H9 (cell line): Measurements from ENCODE around the gene RNF225. TPM values are rescaled to one million over a fixed set of nuclear protein-coding genes. Genes with fewer than 3 reads are reported as not detected.

Experiments used
- DNase-seq: peaks from one replicate; pipeline ENCODE4 v3.0.0-alpha.2; 2017
- H2AFZ ChIP-seq: one replicate; pipeline ENCODE4 v1.6.1; 2013; ENCODE audit warnings: mild to moderate bottlenecking, low read length, control low read depth, moderate library complexity
- H2AK5ac ChIP-seq: 2 replicates; pipeline ENCODE4 v1.6.1; 2013; ENCODE audit warnings: low read length, control low read depth, mixed read lengths; ENCODE audit not compliant: insufficient read length
- H2BK120ac ChIP-seq: one replicate; pipeline ENCODE4 v1.6.1; 2013; ENCODE audit warnings: low read depth, mild to moderate bottlenecking, low read length, control low read depth, inconsistent platforms; ENCODE audit not compliant: poor library complexity, severe bottlenecking
- H2BK12ac ChIP-seq: 2 replicates; pipeline ENCODE4 v1.6.1; 2013; ENCODE audit warnings: low read length, control low read depth, mixed read lengths, low read depth; ENCODE audit not compliant: insufficient read length
- H2BK15ac ChIP-seq: 2 replicates; pipeline ENCODE4 v1.6.1; 2013; ENCODE audit warnings: low read depth, low read length, control low read depth
- H2BK20ac ChIP-seq: one replicate; pipeline ENCODE4 v1.6.1; 2013; ENCODE audit warnings: low read depth, mild to moderate bottlenecking, low read length, control low read depth, inconsistent platforms; ENCODE audit not compliant: poor library complexity, severe bottlenecking
- H2BK5ac ChIP-seq: 2 replicates; pipeline ENCODE4 v1.6.1; 2013; ENCODE audit warnings: low read length, control low read depth, mixed read lengths; ENCODE audit not compliant: insufficient read length
- H3K14ac ChIP-seq: 2 replicates; pipeline ENCODE4 v1.6.1; 2013; ENCODE audit warnings: low read length, control low read depth; ENCODE audit not compliant: insufficient read depth
- H3K18ac ChIP-seq: 2 replicates; pipeline ENCODE4 v1.6.1; 2013; ENCODE audit warnings: low read depth, mild to moderate bottlenecking, mixed read lengths, low read length, control low read depth; ENCODE audit not compliant: insufficient read length
- H3K23ac ChIP-seq: 2 replicates; pipeline ENCODE4 v1.6.1; 2013; ENCODE audit warnings: low read length, control low read depth, mixed read lengths, low read depth; ENCODE audit not compliant: insufficient read length
- H3K23me2 ChIP-seq: 2 replicates; pipeline ENCODE4 v1.6.1; 2013; ENCODE audit warnings: low read depth, mild to moderate bottlenecking, mixed read lengths, low read length, control low read depth; ENCODE audit not compliant: insufficient read length, poor library complexity, severe bottlenecking
- H3K27ac ChIP-seq: 2 replicates; pipeline ENCODE4 v1.5.1; 2013; ENCODE audit warnings: low read length, control low read depth, mixed read lengths, low read depth; ENCODE audit not compliant: insufficient read length
- H3K27me3 ChIP-seq: 2 replicates; pipeline ENCODE4 v1.6.1; 2013; ENCODE audit warnings: low read length, control low read depth, inconsistent platforms; ENCODE audit not compliant: insufficient read depth
- H3K4ac ChIP-seq: 2 replicates; pipeline ENCODE4 v1.6.1; 2013; ENCODE audit warnings: low read depth, mild to moderate bottlenecking, control low read depth, inconsistent platforms, low read length, moderate library complexity
- H3K4me1 ChIP-seq: 2 replicates; pipeline ENCODE4 v1.6.1; 2013; ENCODE audit warnings: low read length, control low read depth, inconsistent platforms; ENCODE audit not compliant: insufficient read depth
- H3K4me2 ChIP-seq: 2 replicates; pipeline ENCODE4 v1.6.1; 2013; ENCODE audit warnings: low read length, control low read depth, mixed read lengths; ENCODE audit not compliant: insufficient read length, insufficient read depth
- H3K56ac ChIP-seq: 2 replicates; pipeline ENCODE4 v1.6.1; 2013; ENCODE audit warnings: low read depth, mild to moderate bottlenecking, mixed read lengths, low read length, control low read depth; ENCODE audit not compliant: insufficient read length
- H3K79me1 ChIP-seq: 2 replicates; pipeline ENCODE4 v1.6.1; 2013; ENCODE audit warnings: low read depth, mild to moderate bottlenecking, moderate library complexity, low read length, control low read depth, inconsistent platforms; ENCODE audit not compliant: insufficient read depth, poor library complexity, severe bottlenecking
- H3K79me2 ChIP-seq: 2 replicates; pipeline ENCODE4 v1.6.1; 2013; ENCODE audit warnings: low read length, control low read depth, inconsistent platforms; ENCODE audit not compliant: insufficient read depth
- H3K9ac ChIP-seq: 2 replicates; pipeline ENCODE4 v1.6.1; 2013; ENCODE audit warnings: low read length, control low read depth, mixed read lengths; ENCODE audit not compliant: insufficient read length; ENCODE audit errors: extremely low read depth
- H3K9me3 ChIP-seq: one replicate; pipeline ENCODE4 v1.6.1; 2013; ENCODE audit warnings: low read depth, low read length, inconsistent platforms; ENCODE audit not compliant: control insufficient read depth
- H3T11ph ChIP-seq: one replicate; pipeline ENCODE4 v1.6.1; 2013; ENCODE audit warnings: mild to moderate bottlenecking, low read length, control low read depth, inconsistent platforms
- H4K20me1 ChIP-seq: one replicate; pipeline ENCODE4 v1.6.1; 2013; ENCODE audit not compliant: control insufficient read depth, insufficient read length, insufficient read depth
- H4K5ac ChIP-seq: 2 replicates; pipeline ENCODE4 v1.6.1; 2013; ENCODE audit warnings: low read depth, mild to moderate bottlenecking, mixed read lengths, low read length, control low read depth; ENCODE audit not compliant: insufficient read length
- H4K8ac ChIP-seq: replicated peaks from 2 replicates; pipeline ENCODE4 v1.6.1; 2013; ENCODE audit warnings: low read length, control low read depth, mixed read lengths, low read depth; ENCODE audit not compliant: insufficient read length
- H4K91ac ChIP-seq: 2 replicates; pipeline ENCODE4 v1.6.1; 2013; ENCODE audit warnings: low read depth, mild to moderate bottlenecking, moderate library complexity, mixed read lengths, low read length, control low read depth; ENCODE audit not compliant: insufficient read length
- H3K27ac Mint-ChIP-seq, 3 experiments: 2 replicates in 2 of 3; 3 replicates in 1 of 3; pipeline ENCODE4 v1.8.0; 2020 to 2021; ENCODE audit warnings: mixed read lengths in 3 of 3, mild to moderate bottlenecking in 1 of 3, moderate library complexity in 1 of 3
- H3K27me3 Mint-ChIP-seq: 2 replicates; pipeline ENCODE4 v1.8.0; 2021; ENCODE audit warnings: low read depth, mild to moderate bottlenecking, moderate library complexity, mixed read lengths
- H3K36me3 Mint-ChIP-seq, 3 experiments: 2 replicates in 2 of 3; 3 replicates in 1 of 3; pipeline ENCODE4 v1.8.0; 2020 to 2021; ENCODE audit warnings: low read depth in 3 of 3, mixed read lengths in 3 of 3; ENCODE audit not compliant: insufficient read depth in 1 of 3
- H3K4me1 Mint-ChIP-seq, 2 experiments: 2 replicates each; pipeline ENCODE4 v1.8.0; 2020; ENCODE audit warnings: mixed read lengths in 2 of 2
- H3K4me3 Mint-ChIP-seq, 2 experiments: 2 replicates in 1 of 2; 3 replicates in 1 of 2; pipeline ENCODE4 v1.8.0; 2020 to 2021; ENCODE audit warnings: mild to moderate bottlenecking in 2 of 2, mixed read lengths in 2 of 2, moderate library complexity in 1 of 2
- H3K9me3 Mint-ChIP-seq, 2 experiments: 2 replicates in 1 of 2; 3 replicates in 1 of 2; pipeline ENCODE4 v1.8.0; 2020; ENCODE audit warnings: mild to moderate bottlenecking in 2 of 2, mixed read lengths in 2 of 2, moderate library complexity in 1 of 2
- WGBS: extraction: QIAGEN DNeasy Blood & Tissue Kit; methylation state at CpG from one replicate; pipeline ENCODE4 v1.1.7; 2013; ENCODE audit warnings: missing lambda C conversion rate, low lambda C conversion rate, mixed read lengths; ENCODE audit not compliant: insufficient read length; ENCODE audit errors: extremely low coverage; 5-methylcytosine and 5-hydroxymethylcytosine counted together
- total RNA-seq: library from RNA; stranded (reverse); gene quantifications from 2 replicates; pipeline ENCODE4 v1.2.1, GENCODE V29; 2021
- TF ChIP-seq, protein P1 (sequence below): fragments of 200-600 bp; sonication (generic); conservative IDR thresholded peaks from 3 replicates; pipeline ENCODE4 v1.8.0; 2021; ENCODE audit warnings: antibody characterized with exemption, mild to moderate bottlenecking

Gene RNF225
- total RNA-seq, 1 experiment from 2014 or later: 2.1 TPM

DNA sequence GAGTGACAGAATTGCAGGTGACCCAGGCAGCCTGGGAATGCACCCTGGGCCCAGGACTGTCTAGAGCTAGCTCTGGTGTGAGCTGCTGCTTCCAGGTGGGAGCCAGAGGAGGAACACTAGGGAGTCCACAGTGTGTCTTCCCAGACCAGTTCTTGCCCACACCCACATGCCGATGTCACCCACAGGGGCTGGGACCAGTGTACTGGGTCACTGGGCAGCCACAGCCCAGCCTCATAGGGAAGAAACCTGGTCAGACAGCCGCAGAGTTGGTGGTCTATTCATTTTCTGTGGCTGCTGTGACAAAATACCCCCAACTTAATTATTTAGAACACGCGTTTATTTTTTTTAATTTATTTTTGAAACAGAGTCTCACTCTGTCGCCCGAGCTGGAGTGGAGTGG is 3.1 kb downstream of the RNF225 start:
- Mint-ChIP-seq H3K36me3 (peaks cover 12 to 16% (median 14%) of the 10 kb centered on the region in 3 experiments; a peak in 6 of 7 replicates), H3K27me3 (peaks cover 14% of the 10 kb centered on the region), H3K9me3 (no peaks in the 10 kb centered on the region), H3K4me1 (peaks cover 10 to 16% of the 10 kb centered on the region in 2 experiments), H3K4me3 (no peak overlapping the region), H3K27ac (no peak overlapping the region)
- Histone ChIP-seq H4K5ac (no peak overlapping the region), H3K27me3 (no peaks in the 10 kb centered on the region; the same call in 1 of the 2 replicates), H3K9ac (no peak overlapping the region), H3K4me1 (no peaks in the 10 kb centered on the region; the same call in 1 of the 2 replicates), H2AK5ac (no peak overlapping the region), H2BK20ac (no peak overlapping the region), H3K79me1 (no peaks in the 10 kb centered on the region), H2AFZ (no peak overlapping the region), H4K91ac (no peak overlapping the region), H2BK120ac (no peak overlapping the region), H3K4me2 (no peak overlapping the region), H3K23ac (no peak overlapping the region), H3K14ac (no peak overlapping the region), H3T11ph (no peak overlapping the region), H2BK12ac (no peak overlapping the region), H3K79me2 (no peaks in the 10 kb centered on the region), H2BK15ac (no peak overlapping the region), H3K4ac (no peak overlapping the region), H3K27ac (no peak overlapping the region), H3K56ac (no peak overlapping the region), H4K8ac (no peak overlapping the region), H2BK5ac (no peak overlapping the region), H4K20me1 (peaks cover 5% of the 10 kb centered on the region), H3K18ac (no peak overlapping the region), H3K9me3 (no peaks in the 10 kb centered on the region), H3K23me2 (peaks cover 13% of the 10 kb centered on the region)
- no CpG with 5 or more reads among the region's 6 CpGs for WGBS
- DNase-seq: no peak
- TF ChIP-seq, protein P1, sequence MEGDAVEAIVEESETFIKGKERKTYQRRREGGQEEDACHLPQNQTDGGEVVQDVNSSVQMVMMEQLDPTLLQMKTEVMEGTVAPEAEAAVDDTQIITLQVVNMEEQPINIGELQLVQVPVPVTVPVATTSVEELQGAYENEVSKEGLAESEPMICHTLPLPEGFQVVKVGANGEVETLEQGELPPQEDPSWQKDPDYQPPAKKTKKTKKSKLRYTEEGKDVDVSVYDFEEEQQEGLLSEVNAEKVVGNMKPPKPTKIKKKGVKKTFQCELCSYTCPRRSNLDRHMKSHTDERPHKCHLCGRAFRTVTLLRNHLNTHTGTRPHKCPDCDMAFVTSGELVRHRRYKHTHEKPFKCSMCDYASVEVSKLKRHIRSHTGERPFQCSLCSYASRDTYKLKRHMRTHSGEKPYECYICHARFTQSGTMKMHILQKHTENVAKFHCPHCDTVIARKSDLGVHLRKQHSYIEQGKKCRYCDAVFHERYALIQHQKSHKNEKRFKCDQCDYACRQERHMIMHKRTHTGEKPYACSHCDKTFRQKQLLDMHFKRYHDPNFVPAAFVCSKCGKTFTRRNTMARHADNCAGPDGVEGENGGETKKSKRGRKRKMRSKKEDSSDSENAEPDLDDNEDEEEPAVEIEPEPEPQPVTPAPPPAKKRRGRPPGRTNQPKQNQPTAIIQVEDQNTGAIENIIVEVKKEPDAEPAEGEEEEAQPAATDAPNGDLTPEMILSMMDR: no peak
